Neural cell (in vitro differentiated cells): ENCODE results near the gene ACVRL1. TPM values are rescaled to one million over a fixed set of nuclear protein-coding genes. Genes with fewer than 3 reads are reported as not detected.

ENCODE experiments used
- H2AFZ ChIP-seq: fragments of 200-600, 300-800 bp; sonication (generic), shearing (Covaris generic); 2 replicates; pipeline ENCODE4 v1.6.0; 2014; ENCODE audit warnings: low read depth, mild to moderate bottlenecking, antibody characterized with exemption, low read length, moderate library complexity
- H3F3A ChIP-seq: fragments of 200-600 bp; shearing (Covaris generic); 2 replicates; pipeline ENCODE4 v1.6.1; 2016; ENCODE audit warnings: mild to moderate bottlenecking, moderate library complexity, mixed read lengths, antibody characterized with exemption, low read length; ENCODE audit not compliant: insufficient read depth, poor library complexity, severe bottlenecking
- H3K27ac ChIP-seq: fragments of 200-600, 300-800 bp; sonication (generic), shearing (Covaris generic); 2 replicates; pipeline ENCODE4 v1.5.1; 2014; ENCODE audit warnings: mild to moderate bottlenecking, low read length, moderate library complexity
- H3K27me3 ChIP-seq: fragments of 300-800, 200-600 bp; sonication (generic), shearing (Covaris generic); 2 replicates; pipeline ENCODE4 v1.6.0; 2014; ENCODE audit warnings: mild to moderate bottlenecking, low read depth, low read length, moderate library complexity; ENCODE audit not compliant: insufficient read depth
- H3K36me3 ChIP-seq: fragments of 300-800, 200-600 bp; sonication (generic), shearing (Covaris generic); 2 replicates; pipeline ENCODE4 v1.5.1; 2014; ENCODE audit warnings: mild to moderate bottlenecking, antibody characterized with exemption, low read length, moderate library complexity; ENCODE audit not compliant: insufficient read depth
- H3K4me2 ChIP-seq: fragments of 300-800, 200-600 bp; sonication (generic), shearing (Covaris generic); 2 replicates; pipeline ENCODE4 v1.6.0; 2014; ENCODE audit warnings: mild to moderate bottlenecking, low read length
- H3K4me3 ChIP-seq: fragments of 300-800, 200-600 bp; sonication (generic), shearing (Covaris generic); 2 replicates; pipeline ENCODE4 v1.5.1; 2014; ENCODE audit warnings: mild to moderate bottlenecking, low read length, moderate library complexity
- H3K79me2 ChIP-seq: fragments of 200-600 bp; shearing (Covaris generic); replicated peaks from 2 replicates; pipeline ENCODE4 v1.6.0; 2014; ENCODE audit warnings: mild to moderate bottlenecking, low read length, moderate library complexity; ENCODE audit not compliant: insufficient read depth
- H3K9ac ChIP-seq: fragments of 300-800, 200-600 bp; sonication (generic), shearing (Covaris generic); 2 replicates; pipeline ENCODE4 v1.6.1; 2016; ENCODE audit warnings: mild to moderate bottlenecking, low read length, mixed read lengths
- H3K9me2 ChIP-seq: fragments of 200-600 bp; shearing (Covaris generic); 2 replicates; pipeline ENCODE4 v1.6.1; 2016; ENCODE audit warnings: mild to moderate bottlenecking, low read length, mixed read lengths; ENCODE audit not compliant: insufficient read depth
- H3K9me3 ChIP-seq: fragments of 200-600, 300-800 bp; sonication (generic), shearing (Covaris generic); 2 replicates; pipeline ENCODE4 v1.6.1; 2016; ENCODE audit warnings: mild to moderate bottlenecking, mixed run types, low read length, moderate library complexity, mixed read lengths
- H4K20me1 ChIP-seq: fragments of 200-600 bp; shearing (Covaris generic); 2 replicates; pipeline ENCODE4 v1.6.1; 2016; ENCODE audit warnings: mild to moderate bottlenecking, mixed run types; ENCODE audit not compliant: insufficient read depth
- CTCF ChIP-seq: fragments of 450-650 bp; IDR thresholded peaks from 2 replicates; pipeline ENCODE4 v1.5.1; 2014; ENCODE audit warnings: antibody characterized with exemption, mild to moderate bottlenecking, moderate library complexity; ENCODE audit not compliant: poor library complexity, severe bottlenecking
- EP300 ChIP-seq: fragments of 450-650 bp; conservative IDR thresholded peaks from 2 replicates; pipeline ENCODE4 v1.6.1; 2014; ENCODE audit warnings: antibody characterized with exemption, mild to moderate bottlenecking, moderate library complexity; ENCODE audit not compliant: poor library complexity, severe bottlenecking
- MXI1 ChIP-seq: fragments of 450-650 bp; conservative IDR thresholded peaks from 2 replicates; pipeline ENCODE4 v1.6.1; 2014; ENCODE audit warnings: antibody characterized with exemption, mild to moderate bottlenecking; ENCODE audit not compliant: poor library complexity, severe bottlenecking
- POLR2AphosphoS5 ChIP-seq: IDR thresholded peaks from 2 replicates; pipeline ENCODE4 v1.6.1; 2012
- RAD21 ChIP-seq: fragments of 450-650 bp; conservative IDR thresholded peaks from 2 replicates; pipeline ENCODE4 v1.6.1; 2014; ENCODE audit warnings: antibody characterized with exemption, mild to moderate bottlenecking, moderate library complexity
- SMC3 ChIP-seq: fragments of 450-650 bp; conservative IDR thresholded peaks from 2 replicates; pipeline ENCODE4 v1.6.1; 2014; ENCODE audit warnings: antibody characterized with exemption, mild to moderate bottlenecking, moderate library complexity; ENCODE audit not compliant: poor library complexity
- TAF1 ChIP-seq: IDR thresholded peaks from 2 replicates; pipeline ENCODE4 v1.6.1; 2012; ENCODE audit warnings: low read depth
- polyA plus RNA-seq: library from polyadenylated mRNA; depleted of rRNA; stranded (reverse); fragments of >200 nt; gene quantifications from 2 replicates; pipeline ENCODE4 v1.2.3, GENCODE V29; 2014
- TF ChIP-seq, protein P1 (sequence below): IDR thresholded peaks from 2 replicates; pipeline ENCODE4 v1.6.1; 2012; ENCODE audit warnings: borderline replicate concordance

Gene ACVRL1
- polyA plus RNA-seq, 1 donor from 2014 or later, result not detected

GRCh38 chr12:51871918-51872688 is 35.2 kb upstream of the ACVRL1 start:
- Histone ChIP-seq H2AFZ (no peak overlapping the region), H3K79me2 (no peaks in the 10 kb centered on the region), H3K9me3 (no peaks in the 10 kb centered on the region), H4K20me1 (no peaks in the 10 kb centered on the region), H3K36me3 (no peaks in the 10 kb centered on the region), H3K9ac (no peak overlapping the region), H3F3A (no peaks in the 10 kb centered on the region), H3K27ac (no peak overlapping the region), H3K4me3 (no peak overlapping the region), H3K9me2 (no peaks in the 10 kb centered on the region), H3K4me2 (no peak overlapping the region), H3K27me3 (peaks cover 16% of the 10 kb centered on the region)
- TF ChIP-seq POLR2AphosphoS5 (no peak), RAD21 (no peak)

DNA sequence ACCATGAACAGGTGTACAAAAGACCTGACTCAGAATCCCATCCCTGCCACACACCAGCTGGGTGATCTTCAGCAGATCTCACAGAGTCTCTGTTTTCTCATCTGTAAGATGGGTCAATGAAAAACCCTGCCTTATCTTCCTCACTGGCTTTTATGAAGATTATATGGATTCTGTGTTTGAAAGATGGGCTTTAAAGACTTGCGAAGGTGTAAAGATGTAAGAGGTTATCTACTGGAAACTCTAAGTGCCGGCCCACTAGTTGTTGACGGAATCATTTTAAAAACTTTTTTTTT is 34.7 kb upstream of the ACVRL1 start:
- Histone ChIP-seq H3F3A (no peaks in the 10 kb centered on the region), H3K27me3 (peaks cover 16% of the 10 kb centered on the region), H3K36me3 (no peaks in the 10 kb centered on the region), H3K4me2 (no peak overlapping the region), H3K4me3 (no peak overlapping the region), H3K27ac (no peak overlapping the region), H2AFZ (no peak overlapping the region), H3K9me3 (no peaks in the 10 kb centered on the region), H3K9ac (no peak overlapping the region), H3K79me2 (no peaks in the 10 kb centered on the region), H3K9me2 (no peaks in the 10 kb centered on the region), H4K20me1 (no peaks in the 10 kb centered on the region)
- TF ChIP-seq EP300, result no peak
- no peak for TF ChIP-seq POLR2AphosphoS5
- no peak for TF ChIP-seq CTCF
- no peak for TF ChIP-seq RAD21
- no peak for TF ChIP-seq MXI1
- TF ChIP-seq, protein P1, sequence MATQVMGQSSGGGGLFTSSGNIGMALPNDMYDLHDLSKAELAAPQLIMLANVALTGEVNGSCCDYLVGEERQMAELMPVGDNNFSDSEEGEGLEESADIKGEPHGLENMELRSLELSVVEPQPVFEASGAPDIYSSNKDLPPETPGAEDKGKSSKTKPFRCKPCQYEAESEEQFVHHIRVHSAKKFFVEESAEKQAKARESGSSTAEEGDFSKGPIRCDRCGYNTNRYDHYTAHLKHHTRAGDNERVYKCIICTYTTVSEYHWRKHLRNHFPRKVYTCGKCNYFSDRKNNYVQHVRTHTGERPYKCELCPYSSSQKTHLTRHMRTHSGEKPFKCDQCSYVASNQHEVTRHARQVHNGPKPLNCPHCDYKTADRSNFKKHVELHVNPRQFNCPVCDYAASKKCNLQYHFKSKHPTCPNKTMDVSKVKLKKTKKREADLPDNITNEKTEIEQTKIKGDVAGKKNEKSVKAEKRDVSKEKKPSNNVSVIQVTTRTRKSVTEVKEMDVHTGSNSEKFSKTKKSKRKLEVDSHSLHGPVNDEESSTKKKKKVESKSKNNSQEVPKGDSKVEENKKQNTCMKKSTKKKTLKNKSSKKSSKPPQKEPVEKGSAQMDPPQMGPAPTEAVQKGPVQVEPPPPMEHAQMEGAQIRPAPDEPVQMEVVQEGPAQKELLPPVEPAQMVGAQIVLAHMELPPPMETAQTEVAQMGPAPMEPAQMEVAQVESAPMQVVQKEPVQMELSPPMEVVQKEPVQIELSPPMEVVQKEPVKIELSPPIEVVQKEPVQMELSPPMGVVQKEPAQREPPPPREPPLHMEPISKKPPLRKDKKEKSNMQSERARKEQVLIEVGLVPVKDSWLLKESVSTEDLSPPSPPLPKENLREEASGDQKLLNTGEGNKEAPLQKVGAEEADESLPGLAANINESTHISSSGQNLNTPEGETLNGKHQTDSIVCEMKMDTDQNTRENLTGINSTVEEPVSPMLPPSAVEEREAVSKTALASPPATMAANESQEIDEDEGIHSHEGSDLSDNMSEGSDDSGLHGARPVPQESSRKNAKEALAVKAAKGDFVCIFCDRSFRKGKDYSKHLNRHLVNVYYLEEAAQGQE, result no peak
- TF ChIP-seq TAF1, result no peak
- no peak for TF ChIP-seq SMC3
